Epithelial cell of proximal tubule (primary cell): ENCODE results near the gene PARD3B. TPM values are rescaled to one million over a fixed set of nuclear protein-coding genes. Genes with fewer than 3 reads are reported as not detected.

Experiments
- DNase-seq: peaks from one replicate; pipeline ENCODE4 v3.0.0-alpha.2; 2011; ENCODE audit warnings: low read depth
- H3K4me3 ChIP-seq: 2 replicates; pipeline ENCODE4 v1.5.1; 2011; ENCODE audit warnings: low read depth, mild to moderate bottlenecking, low read length
- total RNA-seq: library from RNA; depleted of rRNA; stranded (reverse); fragments of >200 nt; gene quantifications from 2 replicates; pipeline ENCODE4 v1.2.3, GENCODE V29; 2015
- TF ChIP-seq, protein P1 (sequence below): conservative IDR thresholded peaks from 2 replicates; pipeline ENCODE4 v1.5.1; 2012; ENCODE audit warnings: low read depth, mild to moderate bottlenecking, low read length

Gene PARD3B
- total RNA-seq, 1 donor from 2014 or later: 3.6 TPM

DNA sequence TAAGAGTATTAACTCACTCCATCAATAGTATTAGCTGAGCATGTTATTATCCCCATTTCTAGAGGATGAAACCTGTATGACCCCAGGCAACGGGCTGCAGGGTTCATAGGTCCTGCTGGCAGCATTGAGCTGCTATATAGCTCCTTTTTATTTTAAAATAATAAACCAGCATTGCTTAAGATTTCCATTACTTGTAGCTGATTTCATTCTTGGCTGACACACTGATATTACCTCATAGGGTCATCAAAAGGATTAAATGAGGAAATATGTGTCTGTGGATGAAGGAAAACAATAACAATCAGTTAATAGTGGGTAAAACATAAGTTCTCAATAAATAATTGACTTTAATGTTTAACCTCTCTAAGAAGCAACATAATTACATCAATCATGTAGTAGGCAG lies 1088.7 kb downstream of the PARD3B start:
- no peak overlapping the region for H3K4me3 ChIP-seq
- TF ChIP-seq, protein P1, sequence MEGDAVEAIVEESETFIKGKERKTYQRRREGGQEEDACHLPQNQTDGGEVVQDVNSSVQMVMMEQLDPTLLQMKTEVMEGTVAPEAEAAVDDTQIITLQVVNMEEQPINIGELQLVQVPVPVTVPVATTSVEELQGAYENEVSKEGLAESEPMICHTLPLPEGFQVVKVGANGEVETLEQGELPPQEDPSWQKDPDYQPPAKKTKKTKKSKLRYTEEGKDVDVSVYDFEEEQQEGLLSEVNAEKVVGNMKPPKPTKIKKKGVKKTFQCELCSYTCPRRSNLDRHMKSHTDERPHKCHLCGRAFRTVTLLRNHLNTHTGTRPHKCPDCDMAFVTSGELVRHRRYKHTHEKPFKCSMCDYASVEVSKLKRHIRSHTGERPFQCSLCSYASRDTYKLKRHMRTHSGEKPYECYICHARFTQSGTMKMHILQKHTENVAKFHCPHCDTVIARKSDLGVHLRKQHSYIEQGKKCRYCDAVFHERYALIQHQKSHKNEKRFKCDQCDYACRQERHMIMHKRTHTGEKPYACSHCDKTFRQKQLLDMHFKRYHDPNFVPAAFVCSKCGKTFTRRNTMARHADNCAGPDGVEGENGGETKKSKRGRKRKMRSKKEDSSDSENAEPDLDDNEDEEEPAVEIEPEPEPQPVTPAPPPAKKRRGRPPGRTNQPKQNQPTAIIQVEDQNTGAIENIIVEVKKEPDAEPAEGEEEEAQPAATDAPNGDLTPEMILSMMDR: no peak
- no peak for DNase-seq

- TF ChIP-seq, protein P1: no peak
Observed at GRCh38 chr2:205636549-205637319, 1091.5 kb downstream of the PARD3B start.

DNA sequence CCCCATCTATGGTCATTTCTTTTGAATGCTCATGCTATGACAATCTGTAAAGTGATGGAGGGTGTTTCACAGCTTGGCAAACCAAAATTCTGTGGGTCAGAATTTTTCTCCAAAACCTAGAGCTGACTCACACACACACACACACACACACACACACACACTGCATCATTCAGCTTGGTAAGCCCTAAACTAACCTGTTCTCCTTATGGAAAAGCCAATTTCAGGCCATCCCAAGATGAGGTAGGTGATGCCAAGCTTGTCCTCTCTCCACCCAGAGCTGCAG lies 1092.0 kb downstream of the PARD3B start:
- TF ChIP-seq, protein P1: no peak
- H3K4me3 ChIP-seq: no peak overlapping the region
- no peak for DNase-seq

More at GRCh38 chr2:205636549-205637319, 1091.5 kb downstream of the PARD3B start:
- no peak overlapping the region for H3K4me3 ChIP-seq
- no peak for DNase-seq

GRCh38 chr2:205637779-205638503 lies 1092.7 kb downstream of the PARD3B start:
- TF ChIP-seq, protein P1: no peak
- H3K4me3 ChIP-seq: no peak overlapping the region
- no peak for DNase-seq

GRCh38 chr2:205640716-205641115 lies 1095.4 kb downstream of the PARD3B start:
- H3K4me3 ChIP-seq: no peak overlapping the region
- no peak for DNase-seq
- TF ChIP-seq, protein P1: no peak

DNA sequence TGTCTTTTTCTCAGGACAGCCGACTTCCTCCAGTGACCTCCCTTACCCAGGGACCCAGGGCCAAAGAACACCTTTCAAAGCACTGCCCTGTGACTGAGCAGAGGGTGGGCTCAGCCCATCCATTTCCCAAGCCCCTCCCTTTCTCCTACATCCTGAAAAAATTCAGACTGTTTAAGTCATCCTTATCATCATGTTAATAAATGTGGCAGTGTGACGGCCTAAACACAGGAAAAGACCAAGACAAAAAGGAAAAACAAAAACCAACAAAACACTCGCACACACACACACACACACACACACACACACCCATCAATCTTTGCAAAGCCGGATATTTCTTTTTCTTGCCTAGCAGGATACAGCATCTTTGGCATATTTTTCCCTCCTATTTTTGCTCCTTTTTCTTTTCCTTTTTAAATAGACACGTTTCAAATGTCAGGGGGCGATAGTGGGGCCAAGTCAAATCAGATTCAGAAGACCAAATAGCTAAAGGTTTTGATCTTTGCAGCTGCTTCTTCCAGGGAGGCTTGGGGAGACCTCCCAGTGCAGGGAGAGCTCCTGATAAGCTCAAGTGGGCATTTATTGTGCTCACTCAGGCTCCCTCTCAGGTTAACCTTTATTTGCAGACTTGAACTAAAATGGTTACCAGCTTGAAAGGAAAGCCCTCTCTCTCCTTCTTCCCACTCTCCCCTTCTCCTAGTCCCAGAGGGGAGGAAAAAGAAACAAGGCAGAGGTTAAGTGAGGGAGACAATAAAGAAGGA lies 1097.5 kb downstream of the PARD3B start:
- DNase-seq: no peak
- no peak overlapping the region for H3K4me3 ChIP-seq
- TF ChIP-seq, protein P1: no peak
